Mesodermal cell (in vitro differentiated cells): ENCODE results near the gene LCP2.

ENCODE experiments used
- H3K27ac ChIP-seq: 2 replicates; pipeline ENCODE4 v1.7.0; 2013; ENCODE audit warnings: mild to moderate bottlenecking, low read depth, low read length, moderate library complexity; ENCODE audit not compliant: severe bottlenecking
- H3K36me3 ChIP-seq: 2 replicates; pipeline ENCODE4 v1.7.1; 2013; ENCODE audit warnings: mild to moderate bottlenecking, low read length, moderate library complexity; ENCODE audit not compliant: control insufficient read depth, insufficient read depth
- H3K4me1 ChIP-seq: one replicate; pipeline ENCODE4 v1.7.1; 2013; ENCODE audit warnings: mild to moderate bottlenecking, low read length; ENCODE audit not compliant: insufficient read depth, control insufficient read depth, poor library complexity, severe bottlenecking
- H3K4me3 ChIP-seq: 2 replicates; pipeline ENCODE4 v1.7.0; 2013; ENCODE audit warnings: low read length, control low read depth, mild to moderate bottlenecking; ENCODE audit not compliant: insufficient read depth, poor library complexity, severe bottlenecking; ENCODE audit errors: extremely low read depth
- H3K9me3 ChIP-seq: 2 replicates; pipeline ENCODE4 v1.7.1; 2013; ENCODE audit warnings: mild to moderate bottlenecking, low read length, moderate library complexity; ENCODE audit not compliant: control insufficient read depth
- WGBS, 2 experiments: methylation state at CpG; one replicate each; pipeline ENCODE4 v1.1.5; 2013; ENCODE audit warnings: missing lambda C conversion rate in 2 of 2; ENCODE audit not compliant: insufficient coverage in 2 of 2; 5-methylcytosine and 5-hydroxymethylcytosine counted together

Gene LCP2

GRCh38 chr5:170296036-170296934 is 1.3 kb downstream of the LCP2 start:
- WGBS, 2 experiments: 84 to 95% methylated on average over 9 to 10 of the region's 13 CpGs
- Histone ChIP-seq H3K4me1 (peaks cover 9% of the 10 kb centered on the region), H3K9me3 (no peaks in the 10 kb centered on the region), H3K27ac (no peak overlapping the region), H3K4me3 (peak overlapping the region; percentile 6), H3K36me3 (no peaks in the 10 kb centered on the region)

- Histone ChIP-seq H3K36me3 (no peaks in the 10 kb centered on the region), H3K9me3 (peaks cover 8% of the 10 kb centered on the region), H3K4me3 (no peak overlapping the region), H3K4me1 (peaks cover 9% of the 10 kb centered on the region), H3K27ac (no peak overlapping the region)
Measured at GRCh38 chr5:170294556-170294955, 3.0 kb downstream of the LCP2 start.

DNA sequence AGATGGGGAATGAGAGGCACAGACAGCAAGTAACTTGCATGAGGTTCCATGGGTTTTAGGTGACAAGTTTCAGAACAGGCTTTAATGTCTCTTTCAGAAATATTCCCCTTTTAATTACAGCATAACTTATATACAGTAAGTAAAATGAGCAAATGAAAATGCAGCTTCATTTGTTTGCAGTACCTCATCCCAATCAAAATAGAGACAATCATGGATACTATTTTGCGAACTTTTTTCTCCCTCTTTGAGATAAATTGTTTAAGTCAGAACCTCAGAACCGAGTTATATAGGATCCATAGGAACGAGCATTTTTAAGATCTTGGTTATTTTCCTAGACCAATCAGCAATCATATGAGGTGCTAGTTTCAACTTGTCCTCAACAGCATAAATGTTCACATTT is 3.5 kb downstream of the LCP2 start:
- Histone ChIP-seq H3K27ac (no peak overlapping the region), H3K4me1 (peaks cover 9% of the 10 kb centered on the region), H3K36me3 (no peaks in the 10 kb centered on the region), H3K9me3 (peaks cover 8% of the 10 kb centered on the region), H3K4me3 (no peak overlapping the region)
- 96 to 100% methylated on average over 1 to 3 of the region's 3 CpGs for WGBS, 2 experiments

DNA sequence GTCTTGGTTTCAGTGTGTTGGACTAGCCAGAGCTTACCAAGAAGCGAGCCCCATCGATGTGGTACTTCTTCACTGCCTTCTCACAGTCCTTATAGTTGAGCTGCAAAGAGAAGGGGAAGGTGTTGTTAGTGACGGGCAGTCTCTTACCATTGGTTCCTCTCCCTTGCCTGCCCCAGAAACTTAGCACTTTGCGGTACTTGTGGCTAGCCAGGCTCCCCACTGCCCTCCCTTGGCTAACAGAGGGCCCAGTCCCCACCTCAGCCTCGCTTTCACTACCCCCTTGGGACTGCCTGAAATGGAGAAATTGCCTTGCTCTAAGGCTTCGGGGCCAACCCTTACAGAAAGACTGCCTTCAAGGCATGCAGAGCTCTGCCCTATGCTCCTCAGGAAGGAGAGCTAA is 4.3 kb downstream of the LCP2 start:
- Histone ChIP-seq H3K9me3 (peaks cover 8% of the 10 kb centered on the region), H3K27ac (no peak overlapping the region), H3K36me3 (no peaks in the 10 kb centered on the region), H3K4me1 (peaks cover 9% of the 10 kb centered on the region), H3K4me3 (no peak overlapping the region)
- 65 to 91% methylated on average over 2 to 4 of the region's 6 CpGs for WGBS, 2 experiments

DNA sequence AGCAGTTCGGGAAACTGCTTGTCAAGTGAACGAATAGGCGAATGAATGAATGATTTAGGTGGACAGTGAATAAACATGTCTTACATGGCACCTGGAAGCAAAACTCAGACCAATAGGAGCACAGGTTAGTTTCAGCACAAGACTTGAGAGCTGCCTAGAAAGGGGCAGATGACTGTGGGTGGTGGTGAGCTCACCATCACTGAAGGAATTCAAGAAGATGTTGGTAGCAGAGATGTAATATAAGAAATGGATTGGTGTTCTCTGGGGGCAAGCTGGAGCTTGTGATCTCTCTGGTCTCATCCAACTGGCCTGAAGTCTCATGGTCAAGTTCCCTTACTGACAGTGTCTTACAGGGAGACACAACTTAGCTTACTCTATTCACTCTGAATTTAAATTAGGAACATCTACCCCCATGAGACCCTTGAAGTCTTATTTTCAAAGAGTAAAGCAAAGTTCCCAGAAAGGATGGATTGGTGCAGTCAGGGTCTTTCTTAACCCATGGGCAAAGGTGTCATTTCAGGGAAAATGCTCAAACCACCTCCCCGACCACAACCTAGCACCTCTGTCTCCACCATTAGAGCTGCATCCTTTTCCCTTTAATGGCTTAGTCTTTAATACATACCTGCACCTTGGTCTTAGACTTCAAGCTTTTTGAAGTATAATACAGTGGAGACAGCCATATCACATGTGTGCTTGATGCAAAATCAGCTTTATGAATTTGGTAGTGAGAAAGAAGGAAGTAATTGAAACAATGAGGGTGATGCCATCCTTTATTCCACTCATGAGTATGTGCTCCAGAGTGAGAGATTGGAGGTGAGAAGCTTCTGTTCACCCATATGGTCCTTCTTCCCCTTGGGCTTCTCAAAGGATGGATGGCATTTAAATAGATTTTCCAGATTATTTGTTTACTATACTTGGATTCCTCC is 5.1 kb downstream of the LCP2 start:
- Histone ChIP-seq H3K9me3 (peaks cover 8% of the 10 kb centered on the region), H3K27ac (no peak overlapping the region), H3K4me1 (peaks cover 2% of the 10 kb centered on the region), H3K36me3 (no peaks in the 10 kb centered on the region), H3K4me3 (no peak overlapping the region)
- WGBS, 2 experiments: 96% methylated on average over 3 of the region's 4 CpGs; no CpG with 5 or more reads in 1 of the 2 experiments

- peaks cover 8% of the 10 kb centered on the region for H3K9me3 ChIP-seq
- 85 to 88% methylated on average over 2 to 3 of the region's 3 CpGs for WGBS, 2 experiments
- H3K4me1 ChIP-seq: no peaks in the 10 kb centered on the region
- peaks cover 2% of the 10 kb centered on the region for H3K36me3 ChIP-seq
- H3K27ac ChIP-seq: no peak overlapping the region
- H3K4me3 ChIP-seq: no peak overlapping the region
Measured at GRCh38 chr5:170290498-170290897, 7.1 kb downstream of the LCP2 start.

- Histone ChIP-seq H3K9me3 (peaks cover 8% of the 10 kb centered on the region), H3K4me1 (no peaks in the 10 kb centered on the region), H3K36me3 (peaks cover 3% of the 10 kb centered on the region), H3K27ac (no peak overlapping the region), H3K4me3 (no peak overlapping the region)
- 83 to 100% methylated on average over 2 to 3 of the region's 4 CpGs for WGBS, 2 experiments
Measured at GRCh38 chr5:170289764-170290163, 7.8 kb downstream of the LCP2 start.

- WGBS, 2 experiments: 89 to 100% methylated on average over 1 to 3 of the region's 3 CpGs
Measured at GRCh38 chr5:170289121-170289520, 8.5 kb downstream of the LCP2 start.

DNA sequence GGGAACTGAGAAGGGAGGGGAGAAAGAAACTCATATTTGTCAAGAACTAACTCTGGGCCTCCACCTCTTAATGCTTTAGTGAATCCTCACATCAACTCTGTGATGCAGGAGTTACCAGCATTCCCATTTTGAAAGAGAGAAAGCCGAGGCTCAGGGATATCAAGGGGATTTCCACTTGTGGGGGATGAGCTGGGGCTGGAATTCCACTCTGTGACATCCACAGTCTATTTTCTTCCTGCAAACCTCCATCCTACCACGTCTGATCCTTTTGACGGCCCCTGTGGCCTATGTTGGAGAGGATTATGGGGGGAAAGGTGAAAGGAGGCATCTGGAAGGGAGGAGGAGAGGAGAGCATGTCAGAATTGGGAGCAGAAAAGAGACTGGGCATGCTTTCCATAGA is 9.0 kb downstream of the LCP2 start:
- WGBS, 2 experiments: 60% methylated on average over 1 of the region's 3 CpGs; no CpG with 5 or more reads in 1 of the 2 experiments
- H3K27ac ChIP-seq: no peak overlapping the region
- peaks cover 8% of the 10 kb centered on the region for H3K9me3 ChIP-seq
- no peak overlapping the region for H3K4me3 ChIP-seq
- peaks cover 3% of the 10 kb centered on the region for H3K36me3 ChIP-seq
- H3K4me1 ChIP-seq: no peaks in the 10 kb centered on the region

More at GRCh38 chr5:170289121-170289520, 8.5 kb downstream of the LCP2 start:
- Histone ChIP-seq H3K4me1 (no peaks in the 10 kb centered on the region), H3K36me3 (peaks cover 3% of the 10 kb centered on the region), H3K9me3 (peaks cover 8% of the 10 kb centered on the region), H3K4me3 (no peak overlapping the region), H3K27ac (no peak overlapping the region)

GRCh38 chr5:170288151-170288550 is 9.4 kb downstream of the LCP2 start:
- Histone ChIP-seq H3K36me3 (peaks cover 3% of the 10 kb centered on the region), H3K4me3 (no peak overlapping the region), H3K27ac (no peak overlapping the region), H3K9me3 (peaks cover 8% of the 10 kb centered on the region), H3K4me1 (no peaks in the 10 kb centered on the region)
- 58% methylated on average over 2 of the region's 2 CpGs; no CpG with 5 or more reads in 1 of the 2 experiments for WGBS, 2 experiments
